ENCODE results near the gene TRIM5. TPM values are rescaled to one million over a fixed set of nuclear protein-coding genes. Genes with fewer than 3 reads are reported as not detected.
A peak's percentile ranks its signal among the peaks of the same experiment; 100 is the strongest.
"Not testable (repeated sequence)": the region's sequence is repeated elsewhere in the genome, so short reads cannot be mapped to it uniquely, and the experiment has no call there.

TRIM5 gene
- total RNA-seq, 4 donors from 2014 or later, result 8.9 to 21.4 (median 14.9) TPM

DNA sequence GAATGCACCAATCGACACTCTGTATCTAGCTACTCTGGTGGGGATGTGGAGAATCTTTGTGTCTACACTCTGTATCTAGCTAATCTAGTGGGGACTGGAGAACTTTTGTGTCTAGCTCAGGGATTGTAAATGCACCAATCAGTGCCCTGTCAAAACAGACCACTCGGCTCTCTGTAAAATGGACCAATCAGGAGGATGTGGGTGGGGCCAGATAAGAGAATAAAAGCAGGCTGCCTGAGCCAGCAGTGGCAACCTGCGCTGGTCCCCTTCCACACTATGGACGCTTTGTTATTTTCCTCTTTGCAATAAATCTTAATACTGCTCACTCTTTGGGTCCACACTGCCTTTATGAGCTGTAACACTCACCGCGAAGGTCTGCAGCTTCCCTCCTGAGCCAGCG is 1.3 kb downstream of the TRIM5 start:
- not testable (repeated sequence) for H3K9me3 ChIP-seq, H3K27me3 ChIP-seq, ATAC-seq
- Histone ChIP-seq H3K4me1 (peaks cover 0 to 32% (median 8%) of the 10 kb centered on the region in 3 donors), H3K27ac (peak overlapping the region; percentile 85 to 99 (median 96)), H3K4me3 (peak overlapping the region; percentile 52 to 69), H3K36me3 (peaks cover 0 to 17% of the 10 kb centered on the region in 2 donors)
- WGBS, 2 donors (ENCODE audit: low coverage in 1 of 2), result 35 to 79% methylated on average over 2 to 4 of the region's 7 CpGs
- TF ChIP-seq POLR2A (IDR thresholded peaks at IDR 0.05), result peak in 1 of 2 donors; percentile 12
- peak; percentile 22 for TF ChIP-seq POLR2AphosphoS5 (IDR thresholded peaks at IDR 0.05)

DNA sequence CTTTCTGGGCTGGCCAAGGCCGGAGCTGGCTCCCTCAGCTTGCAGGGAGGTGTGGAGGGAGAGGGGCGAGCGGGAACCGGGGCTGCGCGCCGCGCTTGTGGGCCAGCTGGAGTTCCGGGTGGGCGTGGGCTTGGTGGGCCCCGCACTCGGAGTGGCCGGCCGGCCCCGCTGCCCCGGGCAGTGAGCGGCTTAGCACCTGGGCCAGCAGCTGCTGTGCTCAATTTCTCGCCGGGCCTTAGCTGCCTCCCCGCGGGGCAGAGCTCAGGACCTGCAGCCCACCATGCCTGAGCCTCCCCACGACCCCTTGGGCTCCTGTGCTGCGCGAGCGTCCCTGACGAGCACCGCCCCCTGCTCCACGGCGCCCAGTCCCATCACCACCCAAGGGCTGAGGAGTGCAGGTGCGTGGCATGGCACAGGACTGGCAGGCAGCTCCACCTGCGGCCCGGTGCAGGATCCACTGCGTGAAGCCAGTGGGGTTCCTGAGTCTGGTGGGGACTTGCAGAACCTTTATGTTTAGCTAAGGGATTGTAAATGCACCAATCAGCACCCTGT is 1.9 kb downstream of the TRIM5 start:
- peaks cover 0 to 31% (median 8%) of the 10 kb centered on the region in 3 donors for H3K4me1 ChIP-seq
- peaks cover 0 to 24% of the 10 kb centered on the region in 2 donors for H3K36me3 ChIP-seq
- H3K27me3 ChIP-seq, H3K4me3 ChIP-seq, ATAC-seq, H3K9me3 ChIP-seq: not testable (repeated sequence)
- no CpG with 5 or more reads among the region's 33 CpGs for whole genome bisulfite sequencing, 2 donors (ENCODE audit: low coverage in 1 of 2)
- peak overlapping the region in 2 of 4 donors; percentile 85 to 97 for H3K27ac ChIP-seq

DNA sequence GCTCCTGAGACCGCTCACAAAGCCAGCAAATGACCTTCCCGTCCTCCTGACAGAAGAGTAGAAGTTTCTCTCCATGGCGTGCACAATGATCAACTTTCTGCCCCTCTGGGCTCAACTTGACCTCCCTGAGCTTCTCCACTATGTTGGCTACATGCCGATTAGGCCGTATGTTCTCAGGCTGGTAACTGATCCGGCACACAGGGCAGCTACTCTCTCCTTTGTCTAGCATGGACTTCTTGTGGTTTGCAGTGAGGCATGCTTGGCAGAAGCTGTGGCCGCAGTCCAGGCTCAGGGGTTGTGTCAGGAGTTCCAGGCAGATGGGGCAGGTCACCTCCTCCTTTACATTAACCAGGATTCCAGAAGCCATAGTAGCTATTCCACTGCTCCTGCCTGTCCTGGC is 5.1 kb downstream of the TRIM5 start:
- no peak for ATAC-seq
- no peak overlapping the region for H3K27ac ChIP-seq
- H3K27me3 ChIP-seq, result no peaks in the 10 kb centered on the region
- TF ChIP-seq POLR2AphosphoS5 (IDR thresholded peaks at IDR 0.05), result no peak
- no peak for TF ChIP-seq CTCF (IDR thresholded peaks at IDR 0.05)
- TF ChIP-seq POLR2A (IDR thresholded peaks at IDR 0.05), result no peak
- no peak for TF ChIP-seq EP300 (IDR thresholded peaks at IDR 0.05)
- H3K4me1 ChIP-seq, result peaks cover 0 to 25% (median 5%) of the 10 kb centered on the region in 3 donors
- H3K4me3 ChIP-seq, result no peak overlapping the region
- peaks cover 0 to 37% of the 10 kb centered on the region in 2 donors for H3K36me3 ChIP-seq
- H3K9me3 ChIP-seq, result no peaks in the 10 kb centered on the region
- WGBS, 2 donors (ENCODE audit: low coverage in 1 of 2), result 96 to 100% methylated on average over 3 to 5 of the region's 7 CpGs

- ATAC-seq, result no peak
- Histone ChIP-seq H3K4me3 (no peak overlapping the region), H3K36me3 (peaks cover 0 to 56% of the 10 kb centered on the region in 2 donors)
Measured at GRCh38 chr11:5674391-5674790, 10.5 kb downstream of the TRIM5 start.

DNA sequence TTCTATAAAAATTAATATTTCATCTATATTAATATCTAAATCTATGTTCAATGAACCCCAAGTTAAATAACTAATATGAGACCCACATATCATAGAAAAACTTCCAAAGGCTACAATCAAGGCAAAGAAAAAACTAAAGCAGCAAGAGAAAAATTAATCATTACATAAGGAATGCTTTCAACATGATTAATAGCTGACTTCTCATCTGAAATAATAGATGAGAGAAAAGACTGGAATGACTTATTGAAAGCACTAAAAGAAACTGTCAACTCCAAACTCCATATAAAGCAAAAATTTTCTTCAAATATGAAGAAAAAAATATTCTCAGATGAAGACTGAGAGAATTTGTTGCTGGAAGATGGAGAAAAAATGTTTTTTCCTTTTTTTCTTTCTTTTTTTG is 13.0 kb downstream of the TRIM5 start:
- TF ChIP-seq POLR2AphosphoS5 (IDR thresholded peaks at IDR 0.05) (no peak), EP300 (IDR thresholded peaks at IDR 0.05) (no peak), POLR2A (IDR thresholded peaks at IDR 0.05) (no peak), CTCF (IDR thresholded peaks at IDR 0.05) (no peak)
- Histone ChIP-seq H3K27me3 (no peaks in the 10 kb centered on the region), H3K27ac (no peak overlapping the region), H3K36me3 (peaks cover 3 to 60% of the 10 kb centered on the region in 2 donors), H3K4me1 (no peaks in the 10 kb centered on the region), H3K9me3 (no peaks in the 10 kb centered on the region), H3K4me3 (no peak overlapping the region)
- no peak for ATAC-seq

More at GRCh38 chr11:5674391-5674790, 10.5 kb downstream of the TRIM5 start:
- Histone ChIP-seq H3K27me3 (no peaks in the 10 kb centered on the region), H3K4me1 (no peaks in the 10 kb centered on the region), H3K27ac (no peak overlapping the region), H3K9me3 (no peaks in the 10 kb centered on the region)
- TF ChIP-seq EP300 (IDR thresholded peaks at IDR 0.05), result no peak
- WGBS, 2 donors (ENCODE audit: low coverage in 1 of 2), result 82 to 95% methylated on average over 4 of the region's 4 CpGs

DNA sequence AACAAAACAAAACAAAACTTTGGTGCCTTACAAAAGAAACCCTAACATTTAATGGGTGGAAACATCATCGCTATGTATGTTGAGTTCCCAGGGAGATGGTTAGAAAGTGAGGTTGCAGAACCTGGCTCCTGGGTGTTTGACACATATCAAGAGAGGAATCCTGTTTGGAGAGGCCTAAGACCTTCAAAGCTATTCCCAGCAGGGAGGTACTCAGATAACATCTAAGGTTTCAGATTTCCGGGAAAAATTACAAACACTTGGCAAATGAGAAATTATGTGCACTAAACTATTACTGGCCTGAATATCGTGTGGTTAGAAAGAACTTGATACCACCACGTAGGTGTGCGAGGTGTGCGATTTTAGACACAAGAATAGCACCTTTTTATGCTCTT is 18.5 kb downstream of the TRIM5 start:
- 43 to 85% methylated on average over 3 to 6 of the region's 6 CpGs for WGBS, 2 donors (ENCODE audit: low coverage in 1 of 2)

More for the DNA sequence above, 18.5 kb downstream of the TRIM5 start:
- Histone ChIP-seq H3K27me3 (no peaks in the 10 kb centered on the region), H3K4me1 (no peaks in the 10 kb centered on the region), H3K36me3 (peaks cover 3 to 96% of the 10 kb centered on the region in 2 donors), H3K27ac (no peak overlapping the region), H3K9me3 (no peaks in the 10 kb centered on the region), H3K4me3 (no peak overlapping the region)
- TF ChIP-seq EP300 (IDR thresholded peaks at IDR 0.05), result no peak
- TF ChIP-seq CTCF (IDR thresholded peaks at IDR 0.05), result no peak
- TF ChIP-seq POLR2A (IDR thresholded peaks at IDR 0.05), result no peak
- TF ChIP-seq POLR2AphosphoS5 (IDR thresholded peaks at IDR 0.05), result no peak
- ATAC-seq, result no peak

All from gastroesophageal sphincter (tissue), 4 donors.